ENCODE data around the gene PSMC3. TPM values are rescaled to one million over a fixed set of nuclear protein-coding genes. Genes with fewer than 3 reads are reported as not detected.
A peak's percentile ranks its signal among the peaks of the same experiment; 100 is the strongest.

PSMC3 gene
- total RNA-seq, 1 donor from 2014 or later: 79.4 TPM

- TF ChIP-seq, protein P1, sequence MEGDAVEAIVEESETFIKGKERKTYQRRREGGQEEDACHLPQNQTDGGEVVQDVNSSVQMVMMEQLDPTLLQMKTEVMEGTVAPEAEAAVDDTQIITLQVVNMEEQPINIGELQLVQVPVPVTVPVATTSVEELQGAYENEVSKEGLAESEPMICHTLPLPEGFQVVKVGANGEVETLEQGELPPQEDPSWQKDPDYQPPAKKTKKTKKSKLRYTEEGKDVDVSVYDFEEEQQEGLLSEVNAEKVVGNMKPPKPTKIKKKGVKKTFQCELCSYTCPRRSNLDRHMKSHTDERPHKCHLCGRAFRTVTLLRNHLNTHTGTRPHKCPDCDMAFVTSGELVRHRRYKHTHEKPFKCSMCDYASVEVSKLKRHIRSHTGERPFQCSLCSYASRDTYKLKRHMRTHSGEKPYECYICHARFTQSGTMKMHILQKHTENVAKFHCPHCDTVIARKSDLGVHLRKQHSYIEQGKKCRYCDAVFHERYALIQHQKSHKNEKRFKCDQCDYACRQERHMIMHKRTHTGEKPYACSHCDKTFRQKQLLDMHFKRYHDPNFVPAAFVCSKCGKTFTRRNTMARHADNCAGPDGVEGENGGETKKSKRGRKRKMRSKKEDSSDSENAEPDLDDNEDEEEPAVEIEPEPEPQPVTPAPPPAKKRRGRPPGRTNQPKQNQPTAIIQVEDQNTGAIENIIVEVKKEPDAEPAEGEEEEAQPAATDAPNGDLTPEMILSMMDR (IDR thresholded peaks at IDR 0.05): no peak
- peak; percentile 81 for ATAC-seq
- peak; percentile 82 for DNase-seq
These were observed 38.1 kb downstream of the PSMC3 start for GRCh38 chr11:47387944-47388696.

GRCh38 chr11:47384498-47384897 lies 41.7 kb downstream of the PSMC3 start:
- intact Hi-C loops (cut with DNase I): no loop called here
- Histone ChIP-seq H3K36me3 (no peaks in the 10 kb centered on the region), H3K9me3 (no peaks in the 10 kb centered on the region), H3K4me1 (peaks cover 9% of the 10 kb centered on the region), H3K27me3 (no peaks in the 10 kb centered on the region), H3K4me3 (no peak overlapping the region), H3K27ac (no peak overlapping the region)
- TF ChIP-seq, protein P1 (IDR thresholded peaks at IDR 0.05): no peak
- DNase-seq: no peak
- ATAC-seq: no peak

More at GRCh38 chr11:47387944-47388696, 38.1 kb downstream of the PSMC3 start:
- H3K27me3 ChIP-seq: no peaks in the 10 kb centered on the region
- peak overlapping the region; percentile 63 for H3K27ac ChIP-seq
- H3K9me3 ChIP-seq: no peaks in the 10 kb centered on the region
- H3K4me1 ChIP-seq: peaks cover 6% of the 10 kb centered on the region
- intact Hi-C loops (cut with DNase I): no loop called here
- H3K4me3 ChIP-seq: no peak overlapping the region
- no peaks in the 10 kb centered on the region for H3K36me3 ChIP-seq

- DNase-seq: peak; percentile 66
These were observed 43.2 kb downstream of the PSMC3 start for GRCh38 chr11:47383071-47383470.

GRCh38 chr11:47380078-47380477 lies 46.2 kb downstream of the PSMC3 start:
- intact Hi-C loops (cut with DNase I): no loop called here
- H3K27me3 ChIP-seq: no peaks in the 10 kb centered on the region
- TF ChIP-seq, protein P1 (IDR thresholded peaks at IDR 0.05): no peak
- no peak overlapping the region for H3K27ac ChIP-seq
- ATAC-seq (no peak), DNase-seq (no peak)
- no peaks in the 10 kb centered on the region for H3K9me3 ChIP-seq
- peaks cover 11% of the 10 kb centered on the region for H3K4me1 ChIP-seq
- H3K4me3 ChIP-seq: no peak overlapping the region
- no peaks in the 10 kb centered on the region for H3K36me3 ChIP-seq

More at GRCh38 chr11:47383071-47383470, 43.2 kb downstream of the PSMC3 start:
- TF ChIP-seq, protein P1 (IDR thresholded peaks at IDR 0.05): no peak
- no peaks in the 10 kb centered on the region for H3K9me3 ChIP-seq
- H3K4me3 ChIP-seq: no peak overlapping the region
- H3K4me1 ChIP-seq: peaks cover 11% of the 10 kb centered on the region
- intact Hi-C loops (cut with DNase I): no loop called here
- no peak overlapping the region for H3K27ac ChIP-seq
- H3K27me3 ChIP-seq: no peaks in the 10 kb centered on the region
- H3K36me3 ChIP-seq: no peaks in the 10 kb centered on the region
- peak; percentile 76 for ATAC-seq

DNA sequence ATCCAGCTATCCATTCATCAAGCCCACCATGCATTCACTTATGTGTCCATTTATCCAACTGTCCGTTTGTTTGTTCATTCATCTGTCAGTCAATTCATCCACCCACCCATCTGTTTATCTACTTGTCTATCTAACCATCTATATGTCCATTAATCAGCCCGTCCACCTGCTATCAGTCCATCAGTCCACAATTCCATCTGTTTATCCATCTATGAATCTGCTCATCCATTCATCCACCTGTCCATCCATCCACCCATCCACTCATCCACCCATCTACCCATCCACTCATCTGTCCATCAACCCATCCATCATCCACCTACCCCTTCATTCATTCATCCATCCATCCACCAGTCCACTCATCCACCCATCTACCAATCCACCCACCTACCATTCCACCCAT lies 46.9 kb downstream of the PSMC3 start:
- no peaks in the 10 kb centered on the region for H3K27me3 ChIP-seq
- H3K4me3 ChIP-seq: no peak overlapping the region
- intact Hi-C loops (cut with DNase I): no loop called here
- H3K4me1 ChIP-seq: peaks cover 11% of the 10 kb centered on the region
- no peaks in the 10 kb centered on the region for H3K9me3 ChIP-seq
- no peaks in the 10 kb centered on the region for H3K36me3 ChIP-seq
- no peak for DNase-seq
- no peak for ATAC-seq
- TF ChIP-seq, protein P1 (IDR thresholded peaks at IDR 0.05): no peak
- peak overlapping the region; percentile 84 for H3K27ac ChIP-seq

All from upper lobe of right lung (tissue), 1 donor.